ENCODE data around the gene RAE1.
"Not testable (repeated sequence)": the region's sequence is repeated elsewhere in the genome, so short reads cannot be mapped to it uniquely, and the experiment has no call there.

The RAE1 gene

GRCh38 chr20:57327820-57328219 lies 23.2 kb upstream of the RAE1 start:
- no peak for DNase-seq

DNA sequence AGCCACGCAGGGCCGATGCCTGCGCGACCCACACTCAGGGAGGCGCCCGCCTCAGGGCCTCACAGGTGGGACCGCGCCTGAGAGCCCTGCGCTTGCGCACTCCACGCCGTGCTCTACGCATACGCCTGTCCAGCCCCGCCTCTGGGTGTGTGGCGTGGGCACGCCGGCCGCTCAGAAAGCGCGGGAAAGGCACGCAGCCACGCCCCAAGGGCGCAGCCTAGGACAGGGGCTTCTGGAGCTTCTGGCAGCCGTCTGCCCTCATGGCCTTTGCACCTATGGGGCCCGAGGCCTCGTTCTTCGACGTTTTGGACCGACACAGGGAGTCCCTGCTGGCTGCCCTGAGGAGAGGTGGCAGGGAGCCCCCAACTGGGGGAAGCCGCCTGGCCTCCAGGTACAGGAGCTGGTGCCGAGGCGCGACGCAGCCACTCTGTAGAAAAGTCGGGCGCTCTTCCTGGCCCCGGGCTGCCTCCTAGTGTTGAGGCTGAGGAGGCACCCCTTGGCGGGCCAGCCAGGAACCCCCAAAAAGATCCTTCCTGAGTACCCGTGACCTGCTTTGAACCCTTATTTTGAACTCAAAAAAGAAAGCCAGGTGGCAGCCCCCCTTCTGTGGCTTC lies 21.3 kb upstream of the RAE1 start, which contains the start of gene SPO11:
Gene SPO11 (plus strand): TSS at position 196 of the 614 bp plus-strand sequence. CDS start 65 bp downstream, at position 261.
- DNase-seq = no peak

DNA sequence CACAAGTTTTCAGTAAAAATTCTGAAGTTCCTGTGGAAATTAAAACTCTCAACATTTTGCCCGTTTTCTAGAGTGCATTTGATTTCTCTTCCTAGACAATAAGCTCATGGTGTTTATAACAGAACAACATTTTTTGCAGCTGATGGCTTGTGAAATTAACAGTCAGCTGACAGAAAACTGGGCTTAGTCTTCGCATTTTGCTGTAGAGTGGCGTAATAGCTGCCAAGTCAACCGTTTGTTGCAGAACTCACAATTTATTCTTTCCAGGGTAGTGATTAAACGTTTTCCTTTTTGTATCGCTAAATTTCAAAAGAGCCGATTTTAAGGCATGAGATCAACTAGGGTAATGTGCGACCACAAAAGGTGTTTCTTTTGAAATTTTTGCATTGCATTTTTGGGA lies 20.1 kb upstream of the RAE1 start:
- DNase-seq = no peak

DNA sequence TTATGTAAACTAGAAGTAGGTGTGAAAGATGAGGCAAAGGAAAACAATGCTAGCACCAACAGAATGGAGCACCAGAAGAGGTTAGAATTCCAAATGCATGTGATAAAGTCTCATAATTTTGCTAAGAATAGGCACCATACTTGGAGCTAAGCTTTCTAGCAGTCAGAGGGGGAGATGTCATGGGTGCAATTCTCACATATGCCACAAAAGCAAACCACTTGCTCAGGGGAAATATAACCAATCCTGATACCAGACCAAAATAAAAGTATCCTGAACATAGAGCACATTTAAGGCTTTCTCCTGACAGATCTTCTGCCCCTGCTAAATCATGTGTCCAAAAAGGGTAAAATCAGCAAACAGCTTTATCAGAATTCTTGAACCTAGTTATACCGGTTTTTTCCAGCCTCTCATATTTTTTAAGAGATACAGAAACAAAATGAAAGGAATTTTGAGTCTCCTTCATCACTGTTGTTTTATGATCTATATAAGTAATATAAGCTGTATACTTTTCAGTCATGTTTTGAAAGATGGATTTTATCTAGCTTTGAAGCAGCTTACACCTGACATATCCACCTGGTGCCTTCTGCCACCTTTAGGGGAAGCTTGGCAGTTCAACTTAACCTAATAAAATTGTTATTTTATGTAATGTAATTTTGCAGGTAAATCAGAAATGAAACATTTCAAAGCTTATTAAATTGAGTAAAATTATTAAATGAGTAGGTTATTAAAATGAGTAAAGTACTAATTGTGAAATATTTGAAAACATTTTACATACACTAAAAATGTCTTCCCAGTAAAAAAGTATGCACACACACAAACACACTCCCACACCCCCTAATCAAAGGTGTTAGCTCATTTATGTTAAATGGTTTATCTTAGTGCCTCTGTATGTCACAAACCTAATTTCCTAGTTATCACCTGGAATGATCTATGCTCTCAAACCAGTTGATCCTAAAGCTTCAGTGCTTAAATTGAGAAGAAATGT lies 18.7 kb upstream of the RAE1 start:
- no peak for DNase-seq

DNA sequence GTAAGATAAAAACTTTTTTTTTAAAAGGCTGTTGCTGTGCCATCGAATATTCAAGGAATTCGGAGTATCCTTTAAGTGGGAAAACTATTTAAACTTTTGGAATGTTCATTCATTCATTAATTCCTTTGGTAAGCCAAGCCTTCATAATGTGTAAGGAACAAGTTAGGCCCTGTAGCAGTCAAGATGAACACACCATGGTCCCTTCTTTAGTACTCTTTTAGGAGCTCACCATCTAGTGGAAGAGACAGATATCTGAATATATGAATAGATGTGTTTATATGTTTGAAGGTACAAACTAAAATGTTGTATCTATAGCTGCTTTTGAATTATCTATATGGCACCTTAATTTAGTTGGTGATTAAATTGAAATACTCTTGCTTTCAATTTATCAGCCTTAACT lies 15.7 kb upstream of the RAE1 start:
- no peak for DNase-seq

DNA sequence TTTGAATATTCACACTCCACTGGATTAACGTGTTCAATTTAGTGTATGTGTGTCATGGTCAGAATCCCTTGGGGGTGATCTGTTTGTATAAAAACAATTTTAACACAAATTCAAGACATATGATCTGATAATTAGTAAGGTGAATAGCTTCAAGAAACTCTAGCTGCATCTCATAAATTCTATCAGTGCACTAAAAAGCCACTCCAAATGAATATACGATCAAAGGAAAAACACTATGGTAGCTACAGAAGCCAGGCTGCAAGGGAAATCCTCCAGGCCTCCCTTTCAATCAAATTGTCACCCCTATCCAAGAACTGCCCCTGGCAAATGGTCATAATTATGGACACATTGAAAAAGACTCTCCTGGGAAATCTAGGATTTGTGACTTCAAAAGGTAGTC lies 9.4 kb upstream of the RAE1 start:
- DNase-seq = no peak

- DNase-seq = no peak
Measured at GRCh38 chr20:57342829-57343228, 8.2 kb upstream of the RAE1 start.

DNA sequence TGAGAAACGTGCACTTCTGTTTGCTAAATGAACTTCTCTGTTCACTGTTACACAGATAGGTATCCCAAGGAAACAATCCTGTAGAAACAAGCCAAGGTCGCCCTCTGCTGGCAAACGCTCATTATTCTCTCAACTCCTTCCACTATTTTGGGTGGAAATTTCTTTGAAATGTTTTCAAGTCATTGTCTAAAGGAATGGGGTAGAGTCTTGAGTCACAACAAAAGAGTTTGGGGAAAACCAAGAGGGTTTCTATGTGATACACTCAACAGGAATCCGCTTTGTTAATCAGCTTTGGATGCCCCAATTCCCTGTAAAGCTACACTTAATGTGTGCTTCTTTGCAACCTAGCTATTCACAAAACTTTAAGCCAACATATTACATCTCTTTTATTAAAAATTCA lies 4.6 kb upstream of the RAE1 start:
- DNase-seq = peak; percentile 69

- DNase-seq = no peak
Measured at GRCh38 chr20:57347393-57347792, 3.7 kb upstream of the RAE1 start.

DNA sequence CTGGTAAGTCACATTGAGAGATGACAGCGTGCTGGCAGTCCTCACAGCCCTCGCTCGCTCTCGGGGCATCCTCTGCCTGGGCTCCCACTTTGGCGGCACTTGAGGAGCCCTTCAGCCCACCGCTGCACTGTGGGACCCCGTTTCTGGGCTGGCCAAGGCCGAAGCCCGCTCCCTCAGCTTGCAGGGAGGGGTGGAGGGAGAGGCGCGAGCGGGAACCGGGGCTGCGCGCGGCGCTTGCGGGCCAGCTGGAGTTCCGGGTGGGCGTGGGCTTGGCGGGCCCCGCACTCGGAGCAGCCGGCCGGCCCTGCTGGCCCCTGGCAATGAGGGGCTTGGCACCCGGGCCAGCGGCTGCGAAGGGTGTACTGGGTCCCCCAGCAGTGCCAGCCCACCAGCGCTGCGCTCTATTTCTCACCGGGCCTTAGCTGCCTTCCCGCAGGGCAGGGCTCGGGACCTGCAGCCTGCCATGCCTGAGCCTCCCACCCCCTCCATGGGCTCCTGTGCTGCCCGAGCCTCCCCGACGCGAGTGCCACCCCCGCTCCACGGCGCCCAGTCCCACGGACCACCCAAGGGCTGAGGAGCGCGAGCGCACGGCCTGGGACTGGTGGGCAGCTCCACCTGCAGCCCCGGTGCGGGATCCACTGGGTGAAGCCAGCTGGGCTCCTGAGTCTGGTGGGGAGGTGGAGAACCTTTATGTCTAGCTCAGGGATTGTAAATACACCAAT lies 2.7 kb upstream of the RAE1 start:
- DNase-seq = not testable (repeated sequence)

DNA sequence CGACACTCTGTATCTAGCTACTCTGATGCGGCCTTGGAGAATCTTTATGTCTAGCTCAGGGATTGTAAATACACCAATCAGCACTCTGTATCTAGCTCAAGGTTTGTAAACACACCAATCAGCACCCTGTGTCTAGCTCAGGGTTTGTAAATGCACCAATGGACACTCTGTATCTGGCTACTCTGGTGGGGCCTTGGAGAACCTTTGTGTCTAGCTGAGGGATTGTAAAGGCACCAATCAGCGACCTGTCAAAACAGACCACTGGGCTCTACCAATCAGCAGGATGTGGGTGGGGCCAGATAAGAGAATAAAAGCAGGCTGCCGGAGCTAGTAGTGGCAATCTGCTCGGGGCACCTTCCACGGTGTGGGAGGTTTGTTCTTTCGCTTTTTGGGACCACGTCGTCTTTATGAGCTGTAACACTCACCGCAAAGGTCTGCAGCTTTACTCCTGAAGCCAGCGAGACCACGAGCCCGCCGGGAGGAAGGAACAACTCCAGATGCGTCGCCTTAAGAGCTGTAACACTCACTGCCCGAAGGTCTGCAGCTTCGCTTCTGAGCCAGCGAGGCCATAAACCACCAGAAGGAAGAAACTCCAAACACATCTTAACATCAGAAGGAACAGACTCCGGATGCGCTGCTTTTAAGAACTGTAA lies 2.0 kb upstream of the RAE1 start:
- DNase-seq = not testable (repeated sequence)

DNA sequence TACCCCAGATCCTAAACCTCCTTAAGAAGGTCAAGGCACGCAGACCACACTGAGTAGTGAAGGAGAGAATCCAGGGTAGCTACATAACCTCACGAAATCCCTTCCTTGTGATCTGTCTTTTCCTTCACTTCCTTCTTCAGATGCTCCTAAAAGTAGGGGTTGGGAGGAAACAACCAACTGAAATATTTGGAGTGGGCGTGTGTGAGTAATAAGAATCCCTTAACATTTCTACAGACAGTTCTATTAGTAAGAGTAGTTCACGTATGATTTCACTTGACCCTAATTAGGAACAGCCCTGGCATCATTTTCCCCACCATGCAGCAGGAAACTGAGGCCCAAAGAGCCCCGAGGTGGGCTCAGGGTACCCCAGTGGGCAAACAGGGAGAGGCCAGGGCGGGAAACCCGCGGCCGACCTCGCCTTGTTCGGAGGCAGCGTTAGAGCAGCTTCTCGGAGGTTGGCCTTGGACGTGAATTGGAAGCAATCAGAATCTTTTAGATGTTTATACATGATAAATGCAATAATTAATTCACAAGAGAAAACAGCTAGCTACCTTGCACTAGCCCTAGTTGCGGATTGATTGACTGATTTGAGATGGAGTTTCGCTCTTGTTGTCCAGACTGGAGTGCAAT lies 859 bp upstream of the RAE1 start:
- no peak for DNase-seq

- not testable (repeated sequence) for DNase-seq
Measured at GRCh38 chr20:57350726-57351041, 371 bp upstream of the RAE1 start.

- no peak for DNase-seq
Measured at GRCh38 chr20:57352305-57352704, 1.2 kb downstream of the RAE1 start.

DNA sequence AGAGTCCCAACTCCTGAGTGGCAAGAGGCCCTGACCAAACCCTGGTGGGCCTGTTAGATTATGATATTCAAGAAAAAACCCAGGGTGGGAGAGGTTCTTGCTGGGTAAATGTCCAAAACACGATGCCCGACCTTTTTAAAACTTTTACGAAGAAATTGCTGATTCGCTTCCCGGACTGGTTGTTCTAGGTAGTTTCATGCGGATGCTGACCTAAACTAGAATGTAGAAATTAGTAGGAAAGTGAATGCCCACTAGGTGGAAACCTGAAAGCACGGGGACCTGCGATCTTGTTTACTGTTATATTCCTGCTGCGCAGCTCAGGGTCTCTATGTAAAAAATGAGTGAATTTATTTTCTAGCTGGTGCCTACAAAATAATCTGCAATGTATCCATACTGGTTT lies 2.3 kb downstream of the RAE1 start:
- DNase-seq = no peak

- no peak for DNase-seq
Measured at GRCh38 chr20:57361517-57361916, 10.5 kb downstream of the RAE1 start.

- no peak for DNase-seq
Measured at GRCh38 chr20:57364451-57364850, 13.4 kb downstream of the RAE1 start.

DNA sequence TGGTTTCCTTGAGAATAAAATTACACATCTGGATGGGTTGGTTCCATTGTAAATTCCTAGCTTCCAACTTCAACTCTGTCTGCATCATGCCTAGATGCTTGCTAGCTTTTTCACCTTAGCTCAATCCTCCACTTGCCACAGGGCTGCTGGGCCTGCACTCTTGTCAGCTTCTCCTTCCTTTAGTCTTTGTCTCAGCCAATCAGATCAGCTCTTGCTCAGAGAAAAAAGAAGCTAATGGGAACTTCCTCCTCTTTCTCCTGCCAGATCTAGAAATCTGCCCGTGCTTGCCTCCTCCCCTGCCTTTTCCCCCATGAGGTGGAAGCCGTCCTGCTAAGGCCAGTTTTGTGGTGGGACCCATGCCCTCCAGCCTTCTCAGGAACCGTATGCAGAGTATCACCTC lies 18.5 kb downstream of the RAE1 start:
- no peak for DNase-seq

DNA sequence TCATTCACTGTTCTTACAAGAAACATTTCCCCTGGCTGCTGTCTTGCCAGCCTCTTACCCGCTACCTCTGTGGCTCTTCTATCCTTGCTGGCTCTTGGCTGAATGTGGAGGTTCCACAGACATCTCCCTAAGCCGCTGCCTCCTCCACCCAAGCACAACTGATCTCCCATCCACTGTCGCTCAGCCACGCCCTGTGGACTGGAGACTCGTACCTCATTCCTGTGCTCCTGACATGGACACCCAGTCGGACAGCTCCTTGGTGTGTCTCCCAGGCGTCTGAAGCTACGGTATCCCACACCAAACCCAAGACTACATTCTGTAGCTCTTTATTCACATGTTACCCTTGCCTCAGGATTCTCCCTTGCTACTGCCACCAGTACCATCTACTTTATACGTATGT lies 19.3 kb downstream of the RAE1 start:
- no peak for DNase-seq

GRCh38 chr20:57371363-57371762 lies 20.3 kb downstream of the RAE1 start:
- DNase-seq = no peak

DNA sequence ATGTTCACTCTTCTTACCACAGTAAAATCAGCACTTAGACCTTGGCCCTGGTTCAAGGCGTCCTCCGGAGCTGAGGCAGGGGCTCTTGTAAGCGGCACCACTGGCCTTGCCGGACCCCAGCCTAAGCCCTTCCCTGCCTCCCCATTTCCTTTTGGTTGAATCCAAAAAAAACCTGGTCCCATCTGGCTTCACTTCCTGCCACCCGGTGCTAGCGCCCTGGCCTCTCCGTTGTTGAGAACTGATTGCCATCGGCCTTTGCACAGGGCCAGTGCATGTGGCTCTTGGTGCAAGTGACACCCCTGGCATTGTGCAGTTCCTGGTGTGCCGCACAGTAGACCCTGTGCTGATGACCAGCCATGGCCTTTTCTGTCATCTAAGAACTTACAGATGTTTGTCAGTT lies 21.1 kb downstream of the RAE1 start:
- DNase-seq = no peak

- no peak for DNase-seq
Measured at GRCh38 chr20:57372581-57373350, 21.7 kb downstream of the RAE1 start.
